ENCODE data around the gene RTN4R.
"Not testable (repeated sequence)": the region's sequence is repeated elsewhere in the genome, so short reads cannot be mapped to it uniquely, and the experiment has no call there.

RTN4R gene

GRCh38 chr22:20308806-20309650 is 40.9 kb upstream of the RTN4R start:
- CTCF ChIA-PET, H3K9me3 Mint-ChIP-seq, H3K27ac Mint-ChIP-seq, H3K27me3 Mint-ChIP-seq, H3K36me3 Mint-ChIP-seq, DNase-seq, H3K4me3 Mint-ChIP-seq: not testable (repeated sequence)
- H3K4me1 Mint-ChIP-seq, result peaks cover 10% of the 10 kb centered on the region

GRCh38 chr22:20307448-20308447 is 39.6 kb upstream of the RTN4R start:
- H3K27me3 Mint-ChIP-seq, DNase-seq, H3K27ac Mint-ChIP-seq, CTCF ChIA-PET, H3K36me3 Mint-ChIP-seq, H3K9me3 Mint-ChIP-seq: not testable (repeated sequence)
- Mint-ChIP-seq H3K4me1 (peaks cover 10% of the 10 kb centered on the region), H3K4me3 (peak overlapping the region; percentile 41)

GRCh38 chr22:20306646-20307447 is 38.7 kb upstream of the RTN4R start:
- Mint-ChIP-seq H3K4me1 (peaks cover 14% of the 10 kb centered on the region), H3K27me3 (peaks cover 11% of the 10 kb centered on the region), H3K27ac (peak overlapping the region; percentile 7), H3K4me3 (peak overlapping the region; percentile 15)
- H3K9me3 Mint-ChIP-seq, DNase-seq, H3K36me3 Mint-ChIP-seq, CTCF ChIA-PET: not testable (repeated sequence)

- peaks cover 19% of the 10 kb centered on the region for H3K27me3 Mint-ChIP-seq
- peaks cover 14% of the 10 kb centered on the region for H3K4me1 Mint-ChIP-seq
- DNase-seq, result peak; percentile 30
- no peak overlapping the region for H3K27ac Mint-ChIP-seq
- H3K4me3 Mint-ChIP-seq, result no peak overlapping the region
- H3K9me3 Mint-ChIP-seq, result no peaks in the 10 kb centered on the region
- no peaks in the 10 kb centered on the region for H3K36me3 Mint-ChIP-seq
- CTCF ChIA-PET, result no interaction called here
These were observed 38.0 kb upstream of the RTN4R start for GRCh38 chr22:20305894-20306645.

GRCh38 chr22:20305230-20305893 is 37.2 kb upstream of the RTN4R start:
- H3K27me3 Mint-ChIP-seq, result peaks cover 26% of the 10 kb centered on the region
- DNase-seq, H3K9me3 Mint-ChIP-seq, CTCF ChIA-PET, H3K36me3 Mint-ChIP-seq, H3K4me3 Mint-ChIP-seq: not testable (repeated sequence)
- H3K27ac Mint-ChIP-seq, result peak overlapping the region; percentile 42
- H3K4me1 Mint-ChIP-seq, result peaks cover 20% of the 10 kb centered on the region

- Mint-ChIP-seq H3K4me1 (peaks cover 23% of the 10 kb centered on the region), H3K9me3 (no peaks in the 10 kb centered on the region), H3K36me3 (no peaks in the 10 kb centered on the region), H3K4me3 (no peak overlapping the region), H3K27me3 (peaks cover 28% of the 10 kb centered on the region), H3K27ac (no peak overlapping the region)
- CTCF ChIA-PET, result no interaction called here
- DNase-seq, result no peak
These were observed 36.5 kb upstream of the RTN4R start for GRCh38 chr22:20304646-20305045.

GRCh38 chr22:20303229-20303534 is 35.1 kb upstream of the RTN4R start:
- H3K9me3 Mint-ChIP-seq, H3K27ac Mint-ChIP-seq, H3K4me3 Mint-ChIP-seq, DNase-seq, CTCF ChIA-PET, H3K36me3 Mint-ChIP-seq: not testable (repeated sequence)
- peaks cover 26% of the 10 kb centered on the region for H3K4me1 Mint-ChIP-seq
- H3K27me3 Mint-ChIP-seq, result peaks cover 41% of the 10 kb centered on the region

- CTCF ChIA-PET, result no interaction called here
- Mint-ChIP-seq H3K4me1 (peaks cover 29% of the 10 kb centered on the region), H3K4me3 (no peak overlapping the region), H3K9me3 (no peaks in the 10 kb centered on the region), H3K27me3 (peaks cover 47% of the 10 kb centered on the region), H3K36me3 (no peaks in the 10 kb centered on the region), H3K27ac (peak overlapping the region; percentile 65)
- DNase-seq, result no peak
These were observed 34.5 kb upstream of the RTN4R start for GRCh38 chr22:20302438-20303228.

- no peak for DNase-seq
- H3K27ac Mint-ChIP-seq, result no peak overlapping the region
- H3K4me1 Mint-ChIP-seq, result peaks cover 20% of the 10 kb centered on the region
- H3K36me3 Mint-ChIP-seq, result no peaks in the 10 kb centered on the region
- H3K27me3 Mint-ChIP-seq, result peaks cover 63% of the 10 kb centered on the region
- CTCF ChIA-PET, result no interaction called here
- H3K4me3 Mint-ChIP-seq, result peak overlapping the region; percentile 62
- no peaks in the 10 kb centered on the region for H3K9me3 Mint-ChIP-seq
These were observed 31.6 kb upstream of the RTN4R start for GRCh38 chr22:20299746-20300136.

GRCh38 chr22:20298803-20299745 is 31.0 kb upstream of the RTN4R start:
- Mint-ChIP-seq H3K27ac (peak overlapping the region; percentile 49), H3K36me3 (no peaks in the 10 kb centered on the region), H3K9me3 (no peaks in the 10 kb centered on the region), H3K4me3 (peak overlapping the region; percentile 72), H3K4me1 (peaks cover 20% of the 10 kb centered on the region), H3K27me3 (peaks cover 63% of the 10 kb centered on the region)
- peak; percentile 95 for DNase-seq
- CTCF ChIA-PET, result no interaction called here

GRCh38 chr22:20298110-20298802 is 30.1 kb upstream of the RTN4R start:
- DNase-seq, result no peak
- CTCF ChIA-PET, result no interaction called here
- H3K36me3 Mint-ChIP-seq, result no peaks in the 10 kb centered on the region
- H3K27me3 Mint-ChIP-seq, result peaks cover 63% of the 10 kb centered on the region
- H3K27ac Mint-ChIP-seq, result no peak overlapping the region
- H3K9me3 Mint-ChIP-seq, result no peaks in the 10 kb centered on the region
- H3K4me1 Mint-ChIP-seq, result peaks cover 20% of the 10 kb centered on the region
- peak overlapping the region; percentile 46 for H3K4me3 Mint-ChIP-seq
